H1 (cell line): ENCODE measurements around the gene SP1. TPM values are rescaled to one million over a fixed set of nuclear protein-coding genes. Genes with fewer than 3 reads are reported as not detected.

Source experiments
- CTCF ChIA-PET: fragments of 300-600 bp; sonication (Branson Sonifier 250); formaldehyde crosslinking; loops from one replicate; lab custom pipeline; 2021; ENCODE audit not compliant: partially characterized antibody; lab: Charles Lee
- POLR2A ChIA-PET: fragments of 300-600 bp; sonication (Branson Sonifier 250); formaldehyde crosslinking; loops from one replicate; lab custom pipeline; 2021; ENCODE audit warnings: inconsistent platforms; ENCODE audit not compliant: partially characterized antibody; lab: Charles Lee
- DNase-seq, 2 experiments: peaks; one replicate each; pipeline versions ENCODE4 v3.0.0 to v3.0.0-alpha.2; 2010 to 2022; ENCODE audit warnings: low spot score in 2 of 2, low read depth in 1 of 2, mixed read lengths in 1 of 2
- FAIRE-seq: peaks from 2 replicates; lab custom pipeline; 2011; peaks lifted over from hg19 to GRCh38; lab: Jason Lieb, UNC
- H2AFZ ChIP-seq: 2 replicates; pipeline ENCODE4 v1.8.1; 2012; ENCODE audit warnings: low read length, inconsistent platforms
- H2AK5ac ChIP-seq: 2 replicates; pipeline ENCODE4 v1.6.1; 2013; ENCODE audit warnings: low read depth, low read length
- H2BK120ac ChIP-seq: replicated peaks from 2 replicates; pipeline ENCODE3; 2013; ENCODE audit warnings: low read depth, low read length, inconsistent platforms
- H2BK12ac ChIP-seq: 2 replicates; pipeline ENCODE4 v1.6.1; 2013; ENCODE audit warnings: low read depth, low read length
- H2BK15ac ChIP-seq: 2 replicates; pipeline ENCODE4 v1.6.1; 2013; ENCODE audit warnings: low read length
- H2BK20ac ChIP-seq: 2 replicates; pipeline ENCODE4 v1.6.1; 2013; ENCODE audit warnings: low read length
- H2BK5ac ChIP-seq: 2 replicates; pipeline ENCODE4 v1.6.1; 2013; ENCODE audit warnings: low read depth, low read length
- H3K14ac ChIP-seq: 2 replicates; pipeline ENCODE4 v1.6.1; 2013; ENCODE audit warnings: inconsistent platforms; ENCODE audit not compliant: insufficient read length
- H3K18ac ChIP-seq: 2 replicates; pipeline ENCODE4 v1.6.1; 2013; ENCODE audit warnings: low read length; ENCODE audit errors: extremely low read depth
- H3K23ac ChIP-seq: 2 replicates; pipeline ENCODE4 v1.6.1; 2013; ENCODE audit warnings: inconsistent platforms; ENCODE audit not compliant: insufficient read length
- H3K23me2 ChIP-seq: 2 replicates; pipeline ENCODE4 v1.6.1; 2013; ENCODE audit warnings: low read depth, low read length
- H3K27ac ChIP-seq: 2 replicates; pipeline ENCODE4 v1.6.1; 2011; ENCODE audit warnings: low read depth, low read length, inconsistent platforms
- H3K27me3 ChIP-seq, 4 experiments: replicated peaks in 1 of 4; 1 replicate in 1 of 4; 2 replicates in 3 of 4; pipeline versions ENCODE4 v1.6.1 to v1.8.1; 2011 to 2013; ENCODE audit warnings: low read length in 3 of 4, mild to moderate bottlenecking in 3 of 4, inconsistent platforms in 2 of 4, mixed read lengths in 2 of 4, moderate library complexity in 1 of 4; ENCODE audit not compliant: control insufficient read depth in 3 of 4, insufficient read depth in 3 of 4; ENCODE audit errors: extremely low read depth in 1 of 4
- H3K36me3 ChIP-seq, 4 experiments: 2 replicates each; pipeline versions ENCODE4 v1.6.1 to v1.8.1; 2011 to 2013; ENCODE audit warnings: mild to moderate bottlenecking in 4 of 4, low read length in 3 of 4, moderate library complexity in 2 of 4, control low read depth in 1 of 4, inconsistent platforms in 1 of 4; ENCODE audit not compliant: insufficient read depth in 4 of 4, control insufficient read depth in 2 of 4
- H3K4ac ChIP-seq: replicated peaks from 2 replicates; pipeline ENCODE3; 2013; ENCODE audit warnings: low read length, low read depth, mixed read lengths, inconsistent platforms; ENCODE audit not compliant: insufficient read length
- H3K4me1 ChIP-seq, 4 experiments: replicated peaks in 1 of 4; 1 replicate in 1 of 4; 2 replicates in 3 of 4; pipeline versions ENCODE4 v1.6.1 to v1.8.1; 2011 to 2013; ENCODE audit warnings: low read length in 3 of 4, inconsistent platforms in 2 of 4, mixed read lengths in 1 of 4; ENCODE audit not compliant: insufficient read depth in 4 of 4, control insufficient read depth in 3 of 4
- H3K4me2 ChIP-seq, 2 experiments: 2 replicates each; pipeline versions ENCODE4 v1.6.1 to v1.8.1; 2011 to 2013; ENCODE audit warnings: low read depth in 2 of 2, low read length in 2 of 2, control low read depth in 1 of 2, inconsistent platforms in 1 of 2, mild to moderate bottlenecking in 1 of 2; ENCODE audit not compliant: insufficient read depth in 1 of 2
- H3K4me3 ChIP-seq, 4 experiments: fragments of 200-600, 300-600 bp in 1 of 4; sonication (generic), shearing (Covaris generic), sonication (Bioruptor Twin) in 1 of 4; 2 replicates each; pipeline versions ENCODE4 v1.5.1 to v1.8.1; 2011 to 2016; ENCODE audit warnings: low read length in 4 of 4, low read depth in 3 of 4, control low read depth in 2 of 4, inconsistent platforms in 2 of 4, mild to moderate bottlenecking in 2 of 4, mixed read lengths in 1 of 4, moderate library complexity in 1 of 4; ENCODE audit not compliant: insufficient read depth in 2 of 4; ENCODE audit errors: extremely low read depth in 1 of 4
- H3K56ac ChIP-seq: replicated peaks from 2 replicates; pipeline ENCODE3; 2013; ENCODE audit warnings: low read depth, mild to moderate bottlenecking, mixed read lengths, low read length, inconsistent platforms; ENCODE audit not compliant: insufficient read length
- H3K79me1 ChIP-seq: 2 replicates; pipeline ENCODE4 v1.6.1; 2013; ENCODE audit warnings: low read depth, low read length, control low read depth
- H3K79me2 ChIP-seq, 2 experiments: 2 replicates each; pipeline versions ENCODE4 v1.6.1 to v1.8.1; 2012 to 2013; ENCODE audit warnings: low read length in 2 of 2, mild to moderate bottlenecking in 2 of 2, inconsistent platforms in 1 of 2; ENCODE audit not compliant: insufficient read depth in 2 of 2, control insufficient read depth in 1 of 2
- H3K9ac ChIP-seq, 4 experiments: replicated peaks in 1 of 4; 1 replicate in 1 of 4; 2 replicates in 3 of 4; pipeline versions ENCODE4 v1.6.1 to v1.8.1; 2011 to 2013; ENCODE audit warnings: low read depth in 3 of 4, low read length in 3 of 4, control low read depth in 2 of 4, mild to moderate bottlenecking in 2 of 4, moderate library complexity in 2 of 4, inconsistent platforms in 1 of 4; ENCODE audit errors: extremely low read depth in 1 of 4
- H3K9me3 ChIP-seq, 2 experiments: 2 replicates each; pipeline versions ENCODE4 v1.6.1 to v1.8.1; 2012 to 2013; ENCODE audit warnings: mild to moderate bottlenecking in 2 of 2, moderate library complexity in 2 of 2, control low read depth in 1 of 2, inconsistent platforms in 1 of 2, low read depth in 1 of 2, low read length in 1 of 2, mixed read lengths in 1 of 2; ENCODE audit not compliant: insufficient read depth in 2 of 2
- H4K20me1 ChIP-seq, 2 experiments: replicated peaks in 1 of 2; 2 replicates each; pipeline versions ENCODE3 to v1.8.1; 2011 to 2013; ENCODE audit warnings: inconsistent platforms in 2 of 2, low read length in 2 of 2, mild to moderate bottlenecking in 1 of 2; ENCODE audit not compliant: insufficient read depth in 2 of 2, control insufficient read depth in 1 of 2
- H4K5ac ChIP-seq: 2 replicates; pipeline ENCODE4 v1.6.1; 2013; ENCODE audit warnings: low read length, low read depth, mixed read lengths, inconsistent platforms; ENCODE audit not compliant: insufficient read length
- H4K8ac ChIP-seq: 2 replicates; pipeline ENCODE4 v1.8.0; 2013; ENCODE audit warnings: mild to moderate bottlenecking, moderate library complexity, low read length, inconsistent platforms; ENCODE audit not compliant: insufficient read depth; ENCODE audit errors: extremely low read depth
- H4K91ac ChIP-seq: replicated peaks from 2 replicates; pipeline ENCODE3; 2013; ENCODE audit warnings: low read length, mixed read lengths, inconsistent platforms; ENCODE audit not compliant: insufficient read length
- NRF1 ChIP-seq: IDR thresholded peaks from 2 replicates; pipeline ENCODE4 v1.6.1; 2011; ENCODE audit warnings: mild to moderate bottlenecking, low read depth, low read length, improper control_type of control experiment
- POLR2A ChIP-seq, 2 experiments: IDR thresholded peaks; 1 replicate in 1 of 2; 2 replicates in 1 of 2; pipeline ENCODE4 v1.6.1; 2011; ENCODE audit warnings: low read depth in 2 of 2, low read length in 2 of 2, mild to moderate bottlenecking in 2 of 2; ENCODE audit errors: control extremely low read depth in 1 of 2
- SUZ12 ChIP-seq: fragments of 200-600 bp; sonication (generic); IDR thresholded peaks from 2 replicates; pipeline ENCODE4 v1.6.1; 2012; ENCODE audit warnings: mild to moderate bottlenecking, inconsistent platforms, low read length, moderate library complexity, mixed read lengths
- WGBS, 2 experiments: shearing (Covaris generic) in 1 of 2; methylation state at CpG; one replicate each; pipeline versions ENCODE4 v1.1.6 to v1.1.7; 2013 to 2015; ENCODE audit warnings: low lambda C conversion rate in 2 of 2, mixed read lengths in 2 of 2, inconsistent platforms in 1 of 2, low coverage in 1 of 2, missing lambda C conversion rate in 1 of 2; ENCODE audit not compliant: insufficient replicate concordance in 2 of 2, insufficient coverage in 1 of 2, insufficient read length in 1 of 2; ENCODE audit errors: extremely low coverage in 1 of 2, missing lambda C conversion rate in 1 of 2; 5-methylcytosine and 5-hydroxymethylcytosine counted together
- polyA plus RNA-seq, 7 experiments: library from polyadenylated mRNA; depleted of rRNA in 3 of 7; stranded (reverse) in 5 of 7; unstranded in 2 of 7; fragments of >200 nt in 5 of 7; fragments of 200-250 nt in 2 of 7; gene quantifications; 1 replicate in 5 of 7; 2 replicates in 1 of 7; 4 replicates in 1 of 7; pipeline versions ENCODE4 v1.2.1 to v1.2.3, GENCODE V29; 2011 to 2013; ENCODE audit warnings: missing spikeins in 2 of 7, mixed read lengths in 2 of 7
- total RNA-seq: library from RNA; stranded (reverse); fragmentation: NEBNext Ultra II Directional; extraction: Animal tissue kit (Norgen Biotek cat#: 25700); gene quantifications from 2 replicates; pipeline ENCODE4 v1.2.1, GENCODE V29; 2021

The SP1 gene
- total and polyA plus RNA-seq, 2 of the 8 experiments (the other 6 are each of a cell fraction or from before 2014, with no cell fraction given): 50.7 to 75.2 TPM

DNA sequence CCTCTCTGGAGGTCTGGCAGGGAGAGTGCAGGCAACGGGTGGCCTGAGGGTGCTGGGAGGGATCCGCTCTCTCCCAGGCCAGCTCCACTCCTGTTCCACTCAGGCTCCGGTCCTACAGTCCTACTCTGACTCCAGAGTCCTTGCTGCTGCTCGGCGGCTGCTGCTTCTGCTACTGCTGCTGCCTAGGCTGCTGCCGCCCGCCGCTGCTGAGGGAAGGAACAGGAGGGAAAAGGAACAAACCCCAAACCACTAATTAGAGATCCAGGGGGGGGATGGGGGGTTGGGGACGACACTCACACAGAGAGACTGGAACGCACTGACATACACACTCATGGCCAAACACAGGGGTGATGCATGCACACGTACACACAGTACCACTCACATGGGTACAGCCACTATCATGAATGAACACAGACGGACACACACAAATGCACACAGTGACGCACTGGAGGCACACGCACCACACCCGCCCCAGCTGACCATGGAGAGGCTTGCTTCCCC lies 43.7 kb upstream of the SP1 start, which contains the start of gene SP7:
TSS of gene SP7 (minus strand) at position 174 of the 501 bp plus-strand sequence. CDS start 708 bp downstream, outside the sequence.
- Histone ChIP-seq H3K23me2 (0 out of 2 replicates have a peak, but pooled peaks cover 4% of the 10 kb centered on the region), H3K4me1 (peaks cover 0 to 22% (median 1%) of the 10 kb centered on the region in 4 experiments; a peak in 4 of 7 replicates), H4K5ac (no peak within 1 kb of the TSS), H3K18ac (peak within 1 kb of the TSS; percentile 93), H3K4me3 (no peak within 1 kb of the TSS), H3K27me3 (peaks cover 0 to 12% (median 5%) of the 10 kb centered on the region in 4 experiments; a peak in 3 of 7 replicates), H2BK15ac (peak within 1 kb of the TSS; percentile 100; the same call in 1 of the 2 replicates), H3K56ac (no peak within 1 kb of the TSS), H3K27ac (no peak within 1 kb of the TSS), H3K4ac (no peak within 1 kb of the TSS), H2BK12ac (peak within 1 kb of the TSS; percentile 95; the same call in 1 of the 2 replicates), H2AK5ac (no peak within 1 kb of the TSS), H2AFZ (no peak within 1 kb of the TSS), H3K4me2 (peak within 1 kb of the TSS in 1 of 2 experiments; percentile 39; a peak in 2 of 4 replicates), H3K9me3 (no peaks in the 10 kb centered on the region), H2BK120ac (no peak within 1 kb of the TSS), H3K79me1 (no peaks in the 10 kb centered on the region), H4K8ac (no peak within 1 kb of the TSS; the same call in 1 of the 2 replicates), H3K79me2 (no peaks in the 10 kb centered on the region), H3K36me3 (no peaks in the 10 kb centered on the region), H4K20me1 (no peaks in the 10 kb centered on the region), H2BK20ac (peak within 1 kb of the TSS; percentile 67; the same call in 1 of the 2 replicates), H3K14ac (no peak within 1 kb of the TSS), H3K9ac (no peak within 1 kb of the TSS; a peak in 1 of 7 replicates), H2BK5ac (peak within 1 kb of the TSS; percentile 66; the same call in 1 of the 2 replicates), H3K23ac (no peak within 1 kb of the TSS), H4K91ac (peak within 1 kb of the TSS; percentile 88)
- FAIRE-seq: no peak
- POLR2A ChIA-PET: interaction anchor here (0.8 to 2.3 kb wide), 7 partner anchors 8 to 165 kb away, joined by 3 to 19 read pairs (median 5); partner anchors contain the start of gene TARBP2
- CTCF ChIA-PET: interaction anchor here (0.6 to 21.2 kb wide), 11 partner anchors 9 to 177 kb away, joined by 3 to 381 read pairs (median 5); partner anchors contain the start of gene AAAS
- no peak for DNase-seq
- TF ChIP-seq POLR2A (IDR thresholded peaks at IDR 0.05; ENCODE audit: control extremely low read depth in 1 of 2, low read depth in 2 of 2, low read length in 2 of 2): no peak
- TF ChIP-seq SUZ12: no peak
- TF ChIP-seq NRF1: no peak
- WGBS, 2 experiments: 87% methylated on average over 15 of the region's 15 CpGs; no CpG with 5 or more reads in 1 of the 2 experiments
